GM18873 (cell line): ENCODE data around the gene ARL5A.
A peak's percentile ranks its signal among the peaks of the same experiment; 100 is the strongest.

ENCODE experiments used
- ATAC-seq: cut with Tn5 transposase; IDR thresholded peaks from one replicate; pipeline ENCODE4 v1.9.1; 2021; ENCODE audit warnings: mild to moderate bottlenecking, moderate library complexity, moderate number of reproducible peaks; ENCODE audit not compliant: unreplicated experiment, low FRiP score

The ARL5A gene

DNA sequence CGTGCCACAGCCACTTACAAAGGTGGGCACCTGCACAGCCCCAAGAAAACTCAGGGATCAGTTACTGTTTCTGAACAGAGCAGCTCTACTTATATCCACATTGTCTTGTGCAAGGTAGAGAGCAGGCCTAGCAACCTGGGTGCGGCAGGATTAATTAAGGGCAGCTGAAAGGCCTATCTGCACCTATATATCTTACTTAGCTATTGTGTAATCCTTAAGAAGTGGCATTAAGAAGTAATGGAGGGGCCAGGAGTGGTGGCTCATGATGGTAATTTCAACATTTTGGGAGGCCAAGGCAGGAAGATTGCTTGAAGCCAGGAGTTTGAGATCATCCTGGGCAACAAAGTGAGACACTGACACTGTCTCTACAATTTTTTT lies 12.8 kb upstream of the ARL5A start:
- ATAC-seq: no peak

GRCh38 chr2:151840216-151841046 lies 12.2 kb upstream of the ARL5A start:
- peak; percentile 99 for ATAC-seq

GRCh38 chr2:151837926-151838325 lies 9.7 kb upstream of the ARL5A start:
- ATAC-seq: no peak

GRCh38 chr2:151833984-151834383 lies 5.8 kb upstream of the ARL5A start:
- peak; percentile 53 for ATAC-seq

DNA sequence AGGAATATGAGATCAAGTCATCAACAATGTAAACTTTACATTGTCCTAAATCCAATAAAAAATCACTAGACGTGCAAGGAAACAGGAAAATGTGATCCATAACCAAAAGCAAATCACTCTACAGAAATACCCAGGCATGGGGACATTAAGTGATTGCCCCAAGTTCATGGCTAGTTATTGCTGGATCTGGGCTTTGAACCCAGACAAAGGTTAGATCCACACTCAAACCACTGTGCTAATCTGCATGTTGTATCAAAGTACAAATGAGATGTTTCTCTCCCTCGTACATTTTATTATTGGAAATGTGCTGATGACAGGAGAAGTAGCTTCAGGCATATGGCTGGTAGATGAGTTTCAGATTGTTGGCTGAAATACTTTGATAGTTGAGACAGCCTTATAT lies 2.7 kb upstream of the ARL5A start:
- no peak for ATAC-seq

DNA sequence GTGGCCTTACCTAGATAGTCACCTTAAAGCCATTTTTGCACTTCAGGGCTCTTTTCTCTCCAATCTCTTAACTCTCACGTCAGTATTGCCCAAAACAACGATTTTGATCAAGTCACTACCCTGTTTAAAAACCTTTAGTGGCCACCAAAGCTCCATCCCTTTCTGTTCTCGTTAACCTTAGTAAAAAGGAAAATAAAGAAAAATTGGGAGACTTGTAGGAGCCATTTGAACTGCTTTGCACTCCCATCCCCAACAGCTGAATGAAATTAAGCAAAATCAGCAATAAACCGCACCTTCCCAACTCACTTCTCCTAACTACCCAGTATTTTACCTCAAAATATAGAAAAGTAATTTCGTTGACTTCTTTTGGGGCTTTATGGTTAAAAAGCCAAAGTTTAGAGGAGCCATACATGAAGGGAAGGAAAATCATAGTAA lies 686 bp upstream of the ARL5A start:
- ATAC-seq: no peak

DNA sequence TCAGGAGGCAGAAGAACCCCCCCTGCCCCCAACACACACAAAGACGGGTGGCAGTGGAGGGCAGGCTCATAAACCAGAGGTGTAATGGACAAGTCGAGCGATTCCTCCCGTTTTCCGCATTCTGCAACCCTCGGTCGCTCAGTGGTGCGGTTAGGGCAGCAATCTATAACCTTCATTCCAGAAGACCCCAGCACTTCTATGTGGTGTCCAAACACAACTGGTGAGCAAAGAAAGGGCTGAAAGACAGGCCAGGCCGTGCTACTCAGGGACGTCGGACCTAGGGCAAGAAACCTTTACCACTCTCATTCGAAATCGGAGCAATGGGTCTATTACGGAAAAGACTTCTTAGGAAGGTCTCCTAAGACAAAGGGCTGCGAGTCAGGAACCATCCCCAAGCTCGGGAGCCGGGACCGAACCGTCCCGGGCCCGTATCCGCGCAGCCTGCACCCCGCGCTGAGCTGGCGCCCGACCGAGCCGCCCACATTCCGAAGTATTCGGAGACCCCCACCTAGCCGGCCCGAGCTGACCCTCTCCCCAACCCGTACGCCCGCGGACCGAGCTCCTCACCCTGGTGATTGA lies 568 bp downstream of the ARL5A start:
- peak; percentile 10 for ATAC-seq

DNA sequence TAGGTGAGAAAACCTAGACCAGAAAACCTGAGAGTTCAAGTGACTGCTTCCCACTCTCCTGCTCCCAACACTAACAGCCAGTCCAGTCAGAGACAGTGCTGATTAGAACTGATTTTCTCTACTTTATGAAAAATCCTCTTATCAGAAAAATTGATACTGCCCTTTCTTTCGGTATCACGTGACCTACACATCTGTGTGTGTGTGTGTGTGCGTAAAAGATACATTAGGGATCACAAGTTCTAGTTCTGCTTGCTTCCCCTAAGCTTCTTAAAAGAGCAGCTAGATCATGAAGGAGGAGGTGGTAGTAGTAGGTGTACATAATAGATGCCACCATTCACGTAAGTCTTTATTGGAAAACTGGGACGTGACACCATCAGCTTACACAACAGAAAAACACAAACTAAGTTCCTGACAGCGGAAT lies 1.5 kb downstream of the ARL5A start:
- ATAC-seq: no peak

GRCh38 chr2:151824886-151825285 lies 3.3 kb downstream of the ARL5A start:
- ATAC-seq: no peak

GRCh38 chr2:151823651-151824050 lies 4.6 kb downstream of the ARL5A start:
- no peak for ATAC-seq

DNA sequence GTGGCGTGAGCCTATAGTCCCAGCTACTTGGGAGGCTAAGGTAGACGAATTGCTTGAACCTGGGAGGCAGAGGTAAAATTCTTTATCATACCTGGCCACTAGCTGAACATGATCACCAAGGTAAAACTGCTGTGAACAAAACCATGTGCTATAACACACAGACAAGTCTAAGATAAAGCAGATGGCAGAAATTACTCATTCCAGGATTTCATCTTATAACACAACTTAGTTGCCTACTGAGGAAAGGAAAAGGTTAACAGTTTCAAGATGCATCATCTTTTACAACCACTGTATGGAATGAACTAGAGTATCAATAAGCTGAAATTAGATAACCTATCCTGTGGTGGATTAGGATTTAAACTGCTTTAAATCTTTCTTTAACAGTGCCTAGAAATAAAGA lies 8.3 kb downstream of the ARL5A start:
- peak; percentile 74 for ATAC-seq

DNA sequence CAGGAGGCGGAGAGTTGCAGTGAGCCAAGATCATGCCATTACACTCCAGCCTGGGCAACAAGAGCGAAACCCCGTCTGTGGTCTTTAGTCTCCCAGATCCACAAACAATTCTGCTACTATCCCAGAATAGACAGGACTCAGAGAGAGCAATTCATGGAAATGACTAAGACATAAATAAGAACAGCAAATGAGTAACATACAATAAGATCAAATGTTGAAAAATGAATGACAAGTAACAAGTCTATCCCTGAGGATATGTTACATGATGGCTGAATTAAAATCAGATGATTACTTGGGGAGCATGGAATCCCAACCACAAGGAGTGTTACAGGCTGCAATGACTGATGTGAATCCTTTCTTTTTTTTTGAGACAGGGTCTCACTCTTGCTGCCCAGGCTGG lies 10.3 kb downstream of the ARL5A start:
- no peak for ATAC-seq

DNA sequence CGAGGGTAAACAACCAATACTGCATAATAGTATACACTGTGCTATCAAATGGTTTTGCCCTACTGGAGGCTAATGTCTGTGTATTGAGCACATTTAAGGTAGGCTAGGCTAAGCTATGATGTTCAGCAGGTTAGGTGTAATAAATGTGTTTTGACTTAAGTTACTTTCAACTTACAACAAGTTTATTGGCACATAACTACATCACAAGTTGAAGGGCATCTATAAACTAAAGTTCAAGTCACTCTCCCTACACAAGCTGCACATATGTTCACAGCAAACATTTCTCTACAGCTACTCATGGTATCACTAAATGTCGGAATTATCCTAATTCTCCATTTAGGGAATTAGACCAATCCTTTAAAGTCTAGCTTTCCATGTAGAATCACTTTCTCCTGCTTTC lies 11.4 kb downstream of the ARL5A start:
- ATAC-seq: no peak

GRCh38 chr2:151815821-151816489 lies 12.3 kb downstream of the ARL5A start:
- ATAC-seq: no peak

GRCh38 chr2:151810489-151810888 lies 17.7 kb downstream of the ARL5A start:
- no peak for ATAC-seq

DNA sequence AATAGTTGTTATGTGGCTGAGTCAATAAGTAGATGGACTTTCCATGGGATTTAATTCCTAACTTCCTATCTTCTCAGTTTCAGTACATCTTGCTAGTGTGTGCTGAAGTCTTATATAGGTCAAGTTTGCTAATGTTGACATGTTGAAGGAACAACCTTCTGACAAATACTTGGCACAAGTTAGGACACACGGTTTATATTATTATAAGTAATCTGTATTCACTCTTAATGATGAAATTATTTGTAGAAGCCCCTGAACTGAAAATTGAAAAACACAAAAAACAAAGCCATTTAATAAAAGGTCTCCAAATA lies 19.2 kb downstream of the ARL5A start:
- ATAC-seq: no peak

DNA sequence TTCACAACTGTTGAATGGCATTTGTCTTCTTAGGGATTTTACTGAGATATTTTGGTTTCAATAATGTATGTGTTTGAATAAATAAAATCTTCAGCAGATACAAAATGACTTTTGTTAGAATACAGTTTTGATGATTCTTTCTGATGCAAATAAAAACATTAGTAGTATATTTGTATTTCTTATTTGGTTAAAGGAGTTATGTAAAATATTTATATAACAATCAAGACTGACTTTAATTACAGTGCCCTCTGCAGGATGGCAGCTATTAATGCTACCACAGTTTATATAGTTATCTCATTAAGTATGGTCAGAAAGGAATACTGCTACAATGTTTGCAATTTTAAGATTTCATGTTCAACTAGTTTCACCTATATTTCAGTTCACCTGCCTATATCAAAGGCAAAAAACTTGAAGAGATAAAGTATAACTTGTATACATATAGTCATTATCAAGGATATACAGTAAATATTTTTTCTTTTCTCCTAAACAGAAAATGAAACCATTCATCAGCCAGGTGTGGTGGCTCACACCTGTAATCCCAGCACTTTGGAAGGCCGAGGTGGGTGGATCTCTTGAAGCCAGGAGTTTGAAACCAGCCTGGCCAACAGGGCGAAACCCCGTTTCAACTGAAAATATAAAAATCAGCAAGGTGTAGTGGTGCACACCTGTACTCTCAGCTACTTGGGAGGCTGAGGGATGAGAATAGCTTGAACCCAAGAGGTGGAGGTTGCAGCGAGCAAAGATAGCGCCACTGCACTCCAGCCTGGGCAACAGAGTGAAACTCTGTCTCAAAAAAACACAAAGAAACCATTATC lies 19.8 kb downstream of the ARL5A start:
- ATAC-seq: no peak

DNA sequence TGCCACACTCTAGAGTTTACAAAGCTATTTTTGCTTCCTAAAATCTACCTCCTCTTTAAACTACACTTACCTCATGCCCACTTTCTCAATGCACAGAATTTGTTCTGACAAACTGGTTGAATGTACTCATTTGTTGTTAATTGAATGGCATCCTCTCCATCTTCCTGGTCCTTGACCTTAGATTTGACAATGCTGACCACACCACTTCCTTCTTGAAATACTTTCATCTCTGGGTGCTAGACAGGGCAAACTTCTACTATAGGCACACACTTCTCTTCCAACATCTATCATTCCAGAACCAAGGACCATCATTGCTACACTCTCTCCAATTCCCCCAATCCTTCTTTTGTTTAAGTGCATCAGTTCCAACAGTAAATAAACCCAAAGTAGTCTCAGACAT lies 22.3 kb downstream of the ARL5A start:
- ATAC-seq: no peak

GRCh38 chr2:151805343-151805742 lies 22.9 kb downstream of the ARL5A start:
- no peak for ATAC-seq

- no peak for ATAC-seq
Observed at GRCh38 chr2:151803811-151804210, 24.4 kb downstream of the ARL5A start.

DNA sequence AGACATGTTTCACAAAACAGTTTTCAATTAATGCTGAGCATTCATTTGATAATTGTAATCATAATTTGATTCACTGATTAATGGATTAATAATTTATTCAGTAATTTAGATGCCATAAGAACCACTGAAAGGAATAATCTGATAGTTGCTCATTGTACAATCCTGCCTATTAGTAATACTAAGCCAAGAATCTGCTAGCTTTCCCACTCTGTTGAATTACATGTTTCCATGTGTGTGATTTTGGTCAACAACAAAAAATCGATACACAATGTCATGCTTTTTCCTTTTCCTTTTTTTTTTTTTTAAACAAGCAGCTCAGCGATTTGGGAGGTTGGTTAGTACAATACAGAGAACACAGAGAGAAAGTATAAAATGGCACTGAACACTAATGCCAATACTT lies 25.9 kb downstream of the ARL5A start:
- no peak for ATAC-seq
